MG63 (cell line): ENCODE results near the gene TSPAN33. TPM values are rescaled to one million over a fixed set of nuclear protein-coding genes. Genes with fewer than 3 reads are reported as not detected.

ENCODE experiments used
- DNase-seq: peaks from one replicate; pipeline ENCODE4 v3.0.0-alpha.2; 2020
- H3K27me3 ChIP-seq: fragments of 250-450 bp; sonication (Bioruptor Pico); 2 replicates; pipeline ENCODE4 v1.5.1; 2020; ENCODE audit warnings: mild to moderate bottlenecking, moderate library complexity
- H3K36me3 ChIP-seq: fragments of 250-450 bp; sonication (Bioruptor Pico); 2 replicates; pipeline ENCODE4 v1.5.1; 2020; ENCODE audit warnings: mild to moderate bottlenecking, moderate library complexity
- H3K4me3 ChIP-seq: fragments of 250-450 bp; sonication (Bioruptor Pico); 2 replicates; pipeline ENCODE4 v1.5.1; 2020; ENCODE audit warnings: mild to moderate bottlenecking, moderate library complexity
- H3K9me3 ChIP-seq: fragments of 250-450 bp; sonication (Bioruptor Pico); 2 replicates; pipeline ENCODE4 v1.5.1; 2020; ENCODE audit warnings: mild to moderate bottlenecking, moderate library complexity
- total RNA-seq: library from RNA; depleted of rRNA; stranded (reverse); fragments of >200 nt; shearing (Covaris generic); gene quantifications from 2 replicates; pipeline ENCODE4 v1.2.3, GENCODE V29; 2014; ENCODE audit warnings: low replicate concordance

Gene TSPAN33
- total RNA-seq, 1 experiment from 2014 or later, result 7.0 TPM

DNA sequence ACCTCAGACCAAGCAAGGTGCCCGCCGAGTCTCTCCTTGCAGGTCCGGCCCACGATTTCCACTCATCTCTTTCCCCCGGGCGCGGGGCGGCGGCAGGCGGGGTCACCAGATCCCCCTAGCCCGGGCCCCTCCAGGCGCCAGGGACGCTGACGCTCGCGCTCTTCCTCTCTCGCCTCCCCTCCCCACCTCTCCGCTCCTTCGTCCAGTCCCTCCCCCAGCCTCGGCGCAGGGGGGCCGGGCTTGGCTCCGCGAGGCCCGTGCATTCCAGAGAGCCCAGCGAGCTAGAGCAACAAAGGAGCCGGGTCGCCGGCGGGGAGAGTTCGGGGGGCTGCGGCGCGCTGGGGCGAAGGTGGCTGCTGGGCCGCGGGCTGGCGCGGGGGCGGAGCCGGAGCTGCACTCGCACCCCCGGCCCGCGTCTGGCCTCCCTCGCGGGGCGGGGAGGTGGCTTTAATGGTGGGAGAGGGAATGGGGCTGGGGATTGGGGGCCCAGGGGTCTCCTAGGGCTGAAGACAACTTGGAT, 43.9 kb downstream of the TSPAN33 start, which contains the start of gene SMO:
SMO (plus strand) TSS at position 262 of the 520 bp plus-strand sequence. CDS start 519 bp downstream, outside the sequence.
- H3K9me3 ChIP-seq, result no peaks in the 10 kb centered on the region
- H3K36me3 ChIP-seq, result no peaks in the 10 kb centered on the region
- DNase-seq, result peak; percentile 47
- H3K4me3 ChIP-seq, result peak within 1 kb of the TSS; percentile 56
- no peaks in the 10 kb centered on the region for H3K27me3 ChIP-seq

DNA sequence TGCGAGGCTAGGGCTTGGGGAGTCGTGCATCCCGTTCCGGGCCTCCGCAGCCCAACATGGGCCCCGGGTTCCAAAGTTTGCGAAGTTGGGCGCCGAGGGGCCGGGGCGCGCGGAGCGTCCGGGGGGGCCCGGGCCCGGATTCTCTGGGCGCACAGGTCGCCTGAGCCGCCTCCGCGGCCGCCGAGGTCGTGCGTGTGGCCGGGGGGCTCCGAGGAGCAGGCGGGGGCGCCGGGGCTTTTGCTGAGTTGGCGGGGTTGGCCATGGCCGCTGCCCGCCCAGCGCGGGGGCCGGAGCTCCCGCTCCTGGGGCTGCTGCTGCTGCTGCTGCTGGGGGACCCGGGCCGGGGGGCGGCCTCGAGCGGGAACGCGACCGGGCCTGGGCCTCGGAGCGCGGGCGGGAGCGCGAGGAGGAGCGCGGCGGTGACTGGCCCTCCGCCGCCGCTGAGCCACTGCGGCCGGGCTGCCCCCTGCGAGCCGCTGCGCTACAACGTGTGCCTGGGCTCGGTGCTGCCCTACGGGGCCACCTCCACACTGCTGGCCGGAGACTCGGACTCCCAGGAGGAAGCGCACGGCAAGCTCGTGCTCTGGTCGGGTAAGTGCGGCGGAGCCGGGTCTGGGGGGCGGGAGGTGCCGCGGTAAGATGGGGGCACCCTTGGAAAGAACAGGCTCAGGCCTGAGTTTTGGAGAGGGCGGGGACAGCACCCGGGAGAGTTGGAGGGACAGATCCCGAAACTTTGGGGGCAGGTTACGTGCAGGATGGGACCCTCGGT, 44.6 kb downstream of the TSPAN33 start:
- Histone ChIP-seq H3K9me3 (no peaks in the 10 kb centered on the region), H3K36me3 (no peaks in the 10 kb centered on the region), H3K4me3 (peak overlapping the region; percentile 56), H3K27me3 (no peaks in the 10 kb centered on the region)
- DNase-seq, result peak; percentile 21

GRCh38 chr7:129189661-129190310, 45.3 kb downstream of the TSPAN33 start:
- Histone ChIP-seq H3K36me3 (no peaks in the 10 kb centered on the region), H3K27me3 (no peaks in the 10 kb centered on the region), H3K9me3 (no peaks in the 10 kb centered on the region), H3K4me3 (peak overlapping the region; percentile 56)
- no peak for DNase-seq

GRCh38 chr7:129191272-129191671, 46.8 kb downstream of the TSPAN33 start:
- Histone ChIP-seq H3K4me3 (no peak overlapping the region), H3K27me3 (no peaks in the 10 kb centered on the region), H3K36me3 (no peaks in the 10 kb centered on the region), H3K9me3 (no peaks in the 10 kb centered on the region)
- DNase-seq, result no peak

GRCh38 chr7:129193892-129194291, 49.4 kb downstream of the TSPAN33 start:
- Histone ChIP-seq H3K9me3 (no peaks in the 10 kb centered on the region), H3K27me3 (no peaks in the 10 kb centered on the region), H3K36me3 (no peaks in the 10 kb centered on the region), H3K4me3 (no peak overlapping the region)
- no peak for DNase-seq

GRCh38 chr7:129197771-129198170, 53.3 kb downstream of the TSPAN33 start:
- no peaks in the 10 kb centered on the region for H3K9me3 ChIP-seq
- DNase-seq, result no peak
- no peak overlapping the region for H3K4me3 ChIP-seq
- H3K36me3 ChIP-seq, result no peaks in the 10 kb centered on the region
- H3K27me3 ChIP-seq, result no peaks in the 10 kb centered on the region

DNA sequence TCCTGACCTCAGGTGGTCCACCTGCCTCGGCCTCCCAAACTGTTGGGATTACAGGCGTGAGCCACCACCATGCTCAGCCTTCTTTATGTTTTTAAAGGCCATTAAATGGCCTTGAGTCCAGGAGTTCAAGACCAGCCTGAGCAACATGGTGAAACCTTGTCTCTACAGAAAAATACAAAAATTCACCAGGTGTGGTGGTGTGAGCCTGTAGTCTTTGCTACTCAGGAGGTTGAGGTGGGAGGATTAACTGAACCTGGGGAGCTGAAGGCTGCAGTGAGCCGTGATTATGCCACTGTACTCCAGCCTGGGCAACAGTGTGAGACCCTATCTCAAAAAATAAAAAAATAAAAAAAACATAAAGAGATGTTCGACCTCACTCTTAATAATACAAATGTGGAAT, 54.9 kb downstream of the TSPAN33 start:
- Histone ChIP-seq H3K27me3 (no peaks in the 10 kb centered on the region), H3K36me3 (no peaks in the 10 kb centered on the region), H3K4me3 (no peak overlapping the region), H3K9me3 (no peaks in the 10 kb centered on the region)
- DNase-seq, result no peak

- H3K4me3 ChIP-seq, result no peak overlapping the region
- H3K36me3 ChIP-seq, result no peaks in the 10 kb centered on the region
- no peaks in the 10 kb centered on the region for H3K9me3 ChIP-seq
- no peaks in the 10 kb centered on the region for H3K27me3 ChIP-seq
- DNase-seq, result no peak
These were observed 57.7 kb downstream of the TSPAN33 start for GRCh38 chr7:129202058-129202777.

DNA sequence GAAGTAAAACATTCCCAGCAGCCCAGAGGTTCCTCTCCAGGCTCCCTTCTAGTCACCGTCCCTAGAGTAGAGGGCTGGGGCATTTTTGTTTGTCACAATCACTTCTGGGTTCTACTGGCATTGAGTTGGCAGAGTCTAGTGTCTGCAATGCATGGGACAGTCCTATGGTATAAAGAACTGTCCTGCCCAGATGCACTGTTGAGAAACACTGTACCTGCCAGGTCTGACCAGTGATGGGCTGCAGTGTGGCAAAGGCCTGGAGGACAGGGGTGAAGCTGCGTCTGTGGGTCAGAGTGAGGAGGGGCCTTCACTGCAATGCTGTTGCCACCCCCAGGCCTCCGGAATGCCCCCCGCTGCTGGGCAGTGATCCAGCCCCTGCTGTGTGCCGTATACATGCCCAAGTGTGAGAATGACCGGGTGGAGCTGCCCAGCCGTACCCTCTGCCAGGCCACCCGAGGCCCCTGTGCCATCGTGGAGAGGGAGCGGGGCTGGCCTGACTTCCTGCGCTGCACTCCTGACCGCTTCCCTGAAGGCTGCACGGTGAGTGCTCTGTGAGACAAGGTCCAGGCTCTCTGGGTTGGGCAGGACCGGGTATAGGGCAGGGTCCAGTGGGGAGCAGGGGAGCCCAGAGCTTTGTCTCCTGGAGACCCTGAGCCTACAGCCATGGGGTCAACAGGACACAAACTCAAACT, 58.7 kb downstream of the TSPAN33 start:
- no peaks in the 10 kb centered on the region for H3K27me3 ChIP-seq
- H3K9me3 ChIP-seq, result no peaks in the 10 kb centered on the region
- no peak overlapping the region for H3K4me3 ChIP-seq
- no peaks in the 10 kb centered on the region for H3K36me3 ChIP-seq
- DNase-seq, result no peak

DNA sequence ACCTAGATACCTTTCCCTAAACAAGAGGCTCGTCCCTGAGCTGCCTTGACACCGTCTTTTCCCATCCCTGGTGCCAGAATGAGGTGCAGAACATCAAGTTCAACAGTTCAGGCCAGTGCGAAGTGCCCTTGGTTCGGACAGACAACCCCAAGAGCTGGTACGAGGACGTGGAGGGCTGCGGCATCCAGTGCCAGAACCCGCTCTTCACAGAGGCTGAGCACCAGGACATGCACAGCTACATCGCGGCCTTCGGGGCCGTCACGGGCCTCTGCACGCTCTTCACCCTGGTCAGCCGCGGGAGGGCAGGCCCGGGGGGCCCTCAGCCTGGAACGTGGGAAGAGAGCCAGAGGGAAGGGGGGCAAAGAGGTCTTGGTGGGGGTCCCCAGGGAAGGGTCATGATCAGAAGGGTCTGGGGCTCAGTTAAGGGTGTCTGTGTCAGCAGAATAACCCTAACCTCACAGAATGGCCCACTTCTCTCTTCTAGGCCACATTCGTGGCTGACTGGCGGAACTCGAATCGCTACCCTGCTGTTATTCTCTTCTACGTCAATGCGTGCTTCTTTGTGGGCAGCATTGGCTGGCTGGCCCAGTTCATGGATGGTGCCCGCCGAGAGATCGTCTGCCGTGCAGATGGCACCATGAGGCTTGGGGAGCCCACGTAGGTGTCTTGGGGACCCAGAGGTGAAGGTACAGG, 60.8 kb downstream of the TSPAN33 start:
- H3K27me3 ChIP-seq, result no peaks in the 10 kb centered on the region
- no peak for DNase-seq
- no peaks in the 10 kb centered on the region for H3K36me3 ChIP-seq
- no peaks in the 10 kb centered on the region for H3K9me3 ChIP-seq
- H3K4me3 ChIP-seq, result no peak overlapping the region

- DNase-seq, result no peak
- Histone ChIP-seq H3K36me3 (no peaks in the 10 kb centered on the region), H3K4me3 (no peak overlapping the region), H3K9me3 (no peaks in the 10 kb centered on the region), H3K27me3 (no peaks in the 10 kb centered on the region)
These were observed 61.7 kb downstream of the TSPAN33 start for GRCh38 chr7:129205987-129206785.

DNA sequence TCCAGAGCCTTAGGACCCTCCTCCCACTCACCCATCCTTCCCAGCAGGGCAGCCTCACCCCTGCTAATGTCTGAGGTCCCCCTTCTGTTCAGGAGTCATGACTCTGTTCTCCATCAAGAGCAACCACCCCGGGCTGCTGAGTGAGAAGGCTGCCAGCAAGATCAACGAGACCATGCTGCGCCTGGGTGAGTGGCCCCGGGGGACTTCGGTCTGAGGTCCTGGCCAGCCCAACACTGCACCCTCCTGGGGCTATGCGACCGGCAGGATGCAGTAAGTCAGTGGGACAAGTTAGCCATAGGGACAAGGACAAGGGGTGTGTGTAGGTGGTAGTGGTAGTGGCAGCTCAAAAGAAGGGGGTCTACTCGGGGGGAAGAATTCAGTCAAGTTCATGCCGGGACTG, 64.2 kb downstream of the TSPAN33 start:
- no peak for DNase-seq
- no peaks in the 10 kb centered on the region for H3K36me3 ChIP-seq
- H3K27me3 ChIP-seq, result no peaks in the 10 kb centered on the region
- H3K9me3 ChIP-seq, result no peaks in the 10 kb centered on the region
- no peak overlapping the region for H3K4me3 ChIP-seq

- Histone ChIP-seq H3K36me3 (no peaks in the 10 kb centered on the region), H3K4me3 (no peak overlapping the region), H3K27me3 (no peaks in the 10 kb centered on the region), H3K9me3 (no peaks in the 10 kb centered on the region)
- DNase-seq, result no peak
These were observed 64.8 kb downstream of the TSPAN33 start for GRCh38 chr7:129209067-129209926.

- Histone ChIP-seq H3K36me3 (no peaks in the 10 kb centered on the region), H3K27me3 (no peaks in the 10 kb centered on the region), H3K9me3 (no peaks in the 10 kb centered on the region), H3K4me3 (no peak overlapping the region)
- peak; percentile 39 for DNase-seq
These were observed 65.9 kb downstream of the TSPAN33 start for GRCh38 chr7:129210256-129210988.
